ENCODE measurements around the gene DTNBP1.
"Not testable (repeated sequence)": the region's sequence is repeated elsewhere in the genome, so short reads cannot be mapped to it uniquely, and the experiment has no call there.

DTNBP1 gene

GRCh38 chr6:15556711-15557110 lies 106.1 kb downstream of the DTNBP1 start:
- no peak for DNase-seq (ENCODE audit: low read depth)

GRCh38 chr6:15555101-15556038 lies 107.5 kb downstream of the DTNBP1 start:
- DNase-seq (ENCODE audit: low read depth), result no peak

GRCh38 chr6:15554728-15555100 lies 108.1 kb downstream of the DTNBP1 start:
- no peak for DNase-seq (ENCODE audit: low read depth)

- DNase-seq (ENCODE audit: low read depth), result no peak
Observed at GRCh38 chr6:15553736-15554294, 109.0 kb downstream of the DTNBP1 start.

GRCh38 chr6:15553031-15553430 lies 109.8 kb downstream of the DTNBP1 start:
- DNase-seq (ENCODE audit: low read depth), result no peak

- DNase-seq (ENCODE audit: low read depth), result no peak
Observed at GRCh38 chr6:15551798-15552197, 111.0 kb downstream of the DTNBP1 start.

- no peak for DNase-seq (ENCODE audit: low read depth)
Observed at GRCh38 chr6:15551262-15551661, 111.6 kb downstream of the DTNBP1 start.

- no peak for DNase-seq (ENCODE audit: low read depth)
Observed at GRCh38 chr6:15550546-15551123, 112.2 kb downstream of the DTNBP1 start.

- no peak for DNase-seq (ENCODE audit: low read depth)
Observed at GRCh38 chr6:15549371-15549770, 113.5 kb downstream of the DTNBP1 start.

- no peak for DNase-seq (ENCODE audit: low read depth)
Observed at GRCh38 chr6:15547400-15547799, 115.4 kb downstream of the DTNBP1 start.

- DNase-seq (ENCODE audit: low read depth), result no peak
Observed at GRCh38 chr6:15546591-15546990, 116.2 kb downstream of the DTNBP1 start.

GRCh38 chr6:15544321-15544900 lies 118.4 kb downstream of the DTNBP1 start:
- no peak for DNase-seq (ENCODE audit: low read depth)

- not testable (repeated sequence) for DNase-seq (ENCODE audit: low read depth)
Observed at GRCh38 chr6:15543332-15543917, 119.4 kb downstream of the DTNBP1 start.

- no peak for DNase-seq (ENCODE audit: low read depth)
Observed at GRCh38 chr6:15539722-15540270, 123.0 kb downstream of the DTNBP1 start.

GRCh38 chr6:15538766-15539495 lies 123.9 kb downstream of the DTNBP1 start:
- no peak for DNase-seq (ENCODE audit: low read depth)

GRCh38 chr6:15538106-15538505 lies 124.7 kb downstream of the DTNBP1 start:
- DNase-seq (ENCODE audit: low read depth), result no peak

GRCh38 chr6:15536198-15536955 lies 126.5 kb downstream of the DTNBP1 start:
- DNase-seq (ENCODE audit: low read depth), result no peak

GRCh38 chr6:15535495-15536197 lies 127.2 kb downstream of the DTNBP1 start:
- DNase-seq (ENCODE audit: low read depth), result no peak

GRCh38 chr6:15534974-15535373 lies 127.9 kb downstream of the DTNBP1 start:
- DNase-seq (ENCODE audit: low read depth), result no peak
